ENCODE data around the gene LPP.
"Not testable (repeated sequence)": the region's sequence is repeated elsewhere in the genome, so short reads cannot be mapped to it uniquely, and the experiment has no call there.

Gene LPP

GRCh38 chr3:188124184-188124583, 29.8 kb upstream of the LPP start:
- no peak for TF ChIP-seq JUND (IDR thresholded peaks at IDR 0.05; ENCODE audit: low read depth)
- no peak for DNase-seq (ENCODE audit: low read depth in 1 of 2, low spot score in 1 of 2)
- in situ Hi-C loops (cut with HindIII; ENCODE audit: low pct_unique_long_range_greater_than_20kb, low sequenced_read_pairs), result no loop called here

DNA sequence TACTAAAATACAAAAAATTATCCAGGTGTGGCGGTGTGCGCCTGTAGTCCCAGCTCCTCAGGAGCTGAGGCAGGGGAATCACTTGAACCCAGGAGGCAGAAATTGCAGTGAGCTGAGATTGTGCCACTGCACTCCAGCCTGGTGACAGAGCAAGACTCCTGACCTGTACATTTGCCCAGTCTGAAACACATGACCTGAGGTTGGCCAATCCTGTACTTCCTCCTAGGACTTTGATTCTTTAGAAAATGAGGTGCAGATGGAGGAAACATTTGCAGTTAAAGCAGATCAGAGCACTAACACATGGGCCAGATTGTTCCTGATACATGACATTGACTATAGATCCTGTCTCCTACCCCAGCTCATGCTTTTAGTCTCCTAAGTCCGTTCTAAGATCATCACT, 28.9 kb upstream of the LPP start:
- no peak for TF ChIP-seq JUND (IDR thresholded peaks at IDR 0.05; ENCODE audit: low read depth)
- no peak for DNase-seq (ENCODE audit: low read depth in 1 of 2, low spot score in 1 of 2)
- in situ Hi-C loops (cut with HindIII; ENCODE audit: low pct_unique_long_range_greater_than_20kb, low sequenced_read_pairs), result no loop called here

- in situ Hi-C loops (cut with HindIII; ENCODE audit: low pct_unique_long_range_greater_than_20kb, low sequenced_read_pairs), result no loop called here
- DNase-seq (ENCODE audit: low read depth in 1 of 2, low spot score in 1 of 2), result no peak
- no peak for TF ChIP-seq JUND (IDR thresholded peaks at IDR 0.05; ENCODE audit: low read depth)
Observed at GRCh38 chr3:188126276-188126675, 27.7 kb upstream of the LPP start.

- in situ Hi-C loops (cut with HindIII; ENCODE audit: low pct_unique_long_range_greater_than_20kb, low sequenced_read_pairs), result no loop called here
- no peak for TF ChIP-seq JUND (IDR thresholded peaks at IDR 0.05; ENCODE audit: low read depth)
- DNase-seq (ENCODE audit: low read depth in 1 of 2, low spot score in 1 of 2), result no peak
Observed at GRCh38 chr3:188126934-188127333, 27.0 kb upstream of the LPP start.

GRCh38 chr3:188128905-188129304, 25.1 kb upstream of the LPP start:
- no peak for DNase-seq (ENCODE audit: low read depth in 1 of 2, low spot score in 1 of 2)
- in situ Hi-C loops (cut with HindIII; ENCODE audit: low pct_unique_long_range_greater_than_20kb, low sequenced_read_pairs), result no loop called here
- no peak for TF ChIP-seq JUND (IDR thresholded peaks at IDR 0.05; ENCODE audit: low read depth)

GRCh38 chr3:188131023-188131422, 22.9 kb upstream of the LPP start:
- in situ Hi-C loops (cut with HindIII; ENCODE audit: low pct_unique_long_range_greater_than_20kb, low sequenced_read_pairs); DNase-seq (ENCODE audit: low read depth in 1 of 2, low spot score in 1 of 2): not testable (repeated sequence)

DNA sequence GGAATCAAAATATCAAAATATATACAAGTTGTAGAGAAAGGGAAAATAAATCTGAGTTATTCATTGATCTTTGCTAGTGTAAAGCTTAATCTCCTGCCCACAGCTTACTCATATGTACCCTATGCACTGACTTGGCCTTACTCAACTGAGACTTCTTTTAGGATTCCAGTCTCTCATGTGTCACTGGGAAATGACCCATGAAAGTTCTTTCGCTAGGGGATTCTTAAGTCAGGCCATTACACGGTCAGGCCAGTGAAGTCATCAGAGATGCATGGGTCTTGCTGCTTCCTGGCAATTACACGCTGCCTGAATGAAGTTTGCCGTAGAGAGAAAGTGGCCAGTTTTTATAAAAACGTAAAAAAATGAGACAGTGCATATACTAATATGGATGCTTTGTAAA, 20.7 kb upstream of the LPP start:
- in situ Hi-C loops (cut with HindIII; ENCODE audit: low pct_unique_long_range_greater_than_20kb, low sequenced_read_pairs), result no loop called here
- no peak for TF ChIP-seq JUND (IDR thresholded peaks at IDR 0.05; ENCODE audit: low read depth)
- DNase-seq (ENCODE audit: low read depth in 1 of 2, low spot score in 1 of 2), result no peak

DNA sequence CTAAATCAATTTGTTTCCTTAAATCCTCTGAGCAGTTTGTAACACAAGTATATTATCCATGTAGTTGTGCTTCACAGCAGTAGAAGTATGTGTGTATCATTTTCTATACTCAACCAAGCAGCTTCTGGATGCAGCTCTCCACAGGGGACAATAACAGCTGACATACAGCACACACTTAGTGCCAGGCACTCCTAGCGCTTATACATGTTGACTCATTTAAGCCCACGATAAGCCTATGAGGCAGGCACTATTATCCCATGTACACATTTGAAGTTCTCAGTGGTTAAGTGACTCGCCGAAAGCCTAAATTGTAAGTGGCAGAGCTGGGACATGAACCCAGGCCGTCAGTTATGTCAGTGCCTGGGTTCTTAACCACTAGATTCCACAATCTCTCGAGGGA, 20.3 kb upstream of the LPP start:
- in situ Hi-C loops (cut with HindIII; ENCODE audit: low pct_unique_long_range_greater_than_20kb, low sequenced_read_pairs), result no loop called here
- DNase-seq (ENCODE audit: low read depth in 1 of 2, low spot score in 1 of 2), result no peak
- TF ChIP-seq JUND (IDR thresholded peaks at IDR 0.05; ENCODE audit: low read depth), result no peak

DNA sequence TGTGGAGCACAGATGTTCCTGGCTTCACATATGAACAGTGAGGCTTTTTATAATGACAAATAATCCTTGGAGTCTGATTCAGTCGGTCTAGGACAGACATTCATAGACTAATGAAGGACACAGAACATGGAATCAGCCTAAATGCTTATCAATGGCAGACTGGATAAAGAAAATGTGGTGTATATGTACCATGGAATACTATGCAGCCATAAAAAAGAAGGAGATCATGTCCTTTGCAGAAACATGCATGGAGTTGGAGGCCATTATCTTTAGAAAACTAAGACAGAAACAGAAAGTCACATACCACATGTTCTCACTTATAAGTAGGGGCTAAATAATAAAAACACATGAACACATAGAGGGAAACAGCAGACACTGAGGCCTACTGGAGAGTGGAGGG, 19.9 kb upstream of the LPP start:
- TF ChIP-seq JUND (IDR thresholded peaks at IDR 0.05; ENCODE audit: low read depth), result no peak
- DNase-seq (ENCODE audit: low read depth in 1 of 2, low spot score in 1 of 2), result no peak
- in situ Hi-C loops (cut with HindIII; ENCODE audit: low pct_unique_long_range_greater_than_20kb, low sequenced_read_pairs), result no loop called here

GRCh38 chr3:188134856-188135255, 19.1 kb upstream of the LPP start:
- in situ Hi-C loops (cut with HindIII; ENCODE audit: low pct_unique_long_range_greater_than_20kb, low sequenced_read_pairs), result no loop called here
- no peak for DNase-seq (ENCODE audit: low read depth in 1 of 2, low spot score in 1 of 2)
- TF ChIP-seq JUND (IDR thresholded peaks at IDR 0.05; ENCODE audit: low read depth), result no peak

DNA sequence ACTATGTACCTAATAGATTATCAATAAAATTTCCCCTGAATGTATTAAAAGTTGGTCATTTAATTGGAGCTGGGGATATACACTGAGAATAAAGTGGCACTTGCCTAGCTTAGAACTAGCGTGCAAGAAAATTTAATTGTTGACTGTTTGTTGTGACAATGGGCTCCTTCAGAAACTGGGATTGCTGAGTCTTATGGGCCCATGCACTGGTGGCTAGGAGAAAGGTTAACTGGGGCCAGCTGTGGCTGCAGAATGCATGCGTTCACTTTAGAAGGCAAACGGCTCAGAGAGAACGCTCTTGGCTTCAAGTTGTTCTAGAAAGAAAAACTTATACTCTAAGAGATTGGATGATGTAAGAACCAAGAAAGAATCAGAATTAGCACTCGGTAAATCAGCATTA, 18.7 kb upstream of the LPP start:
- TF ChIP-seq JUND (IDR thresholded peaks at IDR 0.05; ENCODE audit: low read depth), result no peak
- in situ Hi-C loops (cut with HindIII; ENCODE audit: low pct_unique_long_range_greater_than_20kb, low sequenced_read_pairs), result no loop called here
- no peak for DNase-seq (ENCODE audit: low read depth in 1 of 2, low spot score in 1 of 2)

- DNase-seq (ENCODE audit: low read depth in 1 of 2, low spot score in 1 of 2), result no peak
- in situ Hi-C loops (cut with HindIII; ENCODE audit: low pct_unique_long_range_greater_than_20kb, low sequenced_read_pairs), result no loop called here
- no peak for TF ChIP-seq JUND (IDR thresholded peaks at IDR 0.05; ENCODE audit: low read depth)
Observed at GRCh38 chr3:188137051-188137450, 16.9 kb upstream of the LPP start.

GRCh38 chr3:188139466-188139865, 14.5 kb upstream of the LPP start:
- no peak for DNase-seq (ENCODE audit: low read depth in 1 of 2, low spot score in 1 of 2)
- in situ Hi-C loops (cut with HindIII; ENCODE audit: low pct_unique_long_range_greater_than_20kb, low sequenced_read_pairs), result no loop called here
- no peak for TF ChIP-seq JUND (IDR thresholded peaks at IDR 0.05; ENCODE audit: low read depth)

- TF ChIP-seq JUND (IDR thresholded peaks at IDR 0.05; ENCODE audit: low read depth), result no peak
- in situ Hi-C loops (cut with HindIII; ENCODE audit: low pct_unique_long_range_greater_than_20kb, low sequenced_read_pairs), result no loop called here
- DNase-seq (ENCODE audit: low read depth in 1 of 2, low spot score in 1 of 2), result no peak
Observed at GRCh38 chr3:188146219-188146618, 7.7 kb upstream of the LPP start.

DNA sequence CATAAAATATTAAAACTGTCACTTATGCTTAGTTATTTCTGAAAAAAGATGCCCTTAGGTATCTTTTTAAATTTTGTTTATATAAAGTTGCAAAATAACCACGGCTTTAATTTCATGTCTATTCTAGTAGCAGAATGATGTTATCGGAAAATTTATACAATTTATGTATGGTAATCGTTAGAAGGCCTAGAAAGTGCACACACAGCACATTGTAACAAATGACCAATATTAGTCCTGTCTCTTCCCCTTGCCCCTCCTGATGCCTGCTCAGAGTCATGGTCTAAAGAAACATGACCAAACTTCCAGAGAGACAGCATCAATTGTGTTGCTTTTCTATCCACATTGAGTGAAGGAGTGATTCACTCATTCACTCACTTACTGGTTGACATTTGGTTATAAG, 6.2 kb upstream of the LPP start:
- no peak for TF ChIP-seq JUND (IDR thresholded peaks at IDR 0.05; ENCODE audit: low read depth)
- in situ Hi-C loops (cut with HindIII; ENCODE audit: low pct_unique_long_range_greater_than_20kb, low sequenced_read_pairs), result no loop called here
- DNase-seq (ENCODE audit: low read depth in 1 of 2, low spot score in 1 of 2), result no peak
